Measurements from ENCODE around the gene NINJ1.

Gene NINJ1, protein sequence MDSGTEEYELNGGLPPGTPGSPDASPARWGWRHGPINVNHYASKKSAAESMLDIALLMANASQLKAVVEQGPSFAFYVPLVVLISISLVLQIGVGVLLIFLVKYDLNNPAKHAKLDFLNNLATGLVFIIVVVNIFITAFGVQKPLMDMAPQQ

DNA sequence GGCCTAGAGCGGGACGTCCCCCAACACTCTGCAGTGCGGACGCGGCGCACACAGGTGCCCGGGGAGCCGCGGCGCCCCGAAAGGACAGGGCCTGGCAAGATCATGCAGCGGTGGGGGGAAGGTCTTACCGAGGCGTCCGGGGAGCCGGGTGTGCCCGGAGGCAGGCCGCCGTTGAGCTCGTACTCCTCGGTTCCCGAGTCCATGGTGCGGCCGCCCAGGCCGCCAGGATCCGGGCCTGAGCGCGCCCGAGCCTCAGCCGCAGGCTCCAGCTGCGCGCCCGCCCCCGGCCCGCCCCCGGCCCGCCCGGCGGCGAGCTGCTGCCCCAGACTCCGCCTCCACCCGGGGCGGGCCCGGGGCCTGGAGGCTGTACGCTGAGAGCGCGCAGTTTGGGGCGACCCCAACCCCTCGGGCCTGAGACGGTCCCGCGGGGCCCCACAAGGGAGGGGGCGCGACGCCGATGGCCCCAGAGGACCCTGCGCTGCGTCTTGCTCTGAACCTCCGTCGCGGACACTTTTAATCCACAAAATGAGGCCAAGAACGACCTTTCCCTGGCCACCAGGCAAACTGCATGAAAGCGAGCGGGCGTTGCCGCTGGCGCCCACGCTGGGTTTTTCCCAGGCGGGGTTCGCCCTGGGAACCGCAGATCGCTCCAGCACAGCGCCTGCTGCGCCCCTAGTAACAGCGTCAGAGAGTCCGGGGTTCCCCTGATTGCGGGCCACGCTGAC lies at the start of gene NINJ1:
NINJ1 (minus strand) TSS at position 237 of the 725 bp plus-strand sequence; CDS start at position 203, 34 bp downstream.
- peak; percentile 74 for DNase-seq (ENCODE audit: low read depth)

DNA sequence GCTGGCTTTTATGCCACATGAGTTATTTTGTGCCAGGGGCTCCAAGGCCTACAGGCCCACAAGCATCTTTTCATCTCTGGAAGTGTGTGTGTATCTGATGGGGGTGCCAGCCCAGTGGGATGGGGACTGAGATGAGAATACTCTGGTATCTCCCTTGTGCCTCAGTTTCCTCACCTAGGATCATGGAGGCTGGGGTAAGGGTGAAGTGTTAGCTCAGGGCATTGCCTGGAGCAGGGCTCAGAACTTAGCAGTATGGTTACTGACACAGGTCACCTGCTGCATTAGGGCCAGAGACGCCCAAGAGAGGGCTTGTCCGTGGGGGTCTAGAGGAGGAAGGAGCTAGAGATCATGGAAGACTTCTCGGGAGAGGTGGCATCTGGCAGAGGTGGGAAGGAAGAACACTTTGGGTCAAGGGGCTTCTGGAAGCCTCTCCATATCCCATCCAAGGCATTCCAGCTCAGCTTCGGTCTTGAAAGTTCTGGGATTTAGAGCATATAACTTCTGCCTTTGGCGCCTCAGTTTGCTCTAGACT lies 49.1 kb upstream of the NINJ1 start:
- no peak for DNase-seq (ENCODE audit: low read depth)

DNA sequence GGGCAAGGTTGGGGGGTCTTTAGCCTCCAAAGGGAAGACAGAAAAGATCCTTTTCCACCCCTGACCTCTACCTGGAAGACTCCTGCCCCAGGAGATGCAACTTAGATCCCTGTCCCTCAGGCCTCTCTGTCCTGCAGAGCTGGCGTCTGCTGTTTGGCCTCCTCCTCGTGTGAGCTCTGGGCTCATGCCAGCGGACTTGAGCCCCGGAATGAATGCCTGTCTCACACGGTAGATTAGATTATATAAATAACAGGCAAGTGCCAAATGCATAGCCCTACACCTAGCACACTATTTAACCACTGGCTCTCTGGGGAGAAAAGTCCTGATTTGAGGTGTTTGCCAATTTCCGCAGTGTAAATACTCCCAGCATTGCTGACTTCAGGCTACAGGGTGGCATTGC lies 48.5 kb upstream of the NINJ1 start:
- DNase-seq (ENCODE audit: low read depth) = no peak

DNA sequence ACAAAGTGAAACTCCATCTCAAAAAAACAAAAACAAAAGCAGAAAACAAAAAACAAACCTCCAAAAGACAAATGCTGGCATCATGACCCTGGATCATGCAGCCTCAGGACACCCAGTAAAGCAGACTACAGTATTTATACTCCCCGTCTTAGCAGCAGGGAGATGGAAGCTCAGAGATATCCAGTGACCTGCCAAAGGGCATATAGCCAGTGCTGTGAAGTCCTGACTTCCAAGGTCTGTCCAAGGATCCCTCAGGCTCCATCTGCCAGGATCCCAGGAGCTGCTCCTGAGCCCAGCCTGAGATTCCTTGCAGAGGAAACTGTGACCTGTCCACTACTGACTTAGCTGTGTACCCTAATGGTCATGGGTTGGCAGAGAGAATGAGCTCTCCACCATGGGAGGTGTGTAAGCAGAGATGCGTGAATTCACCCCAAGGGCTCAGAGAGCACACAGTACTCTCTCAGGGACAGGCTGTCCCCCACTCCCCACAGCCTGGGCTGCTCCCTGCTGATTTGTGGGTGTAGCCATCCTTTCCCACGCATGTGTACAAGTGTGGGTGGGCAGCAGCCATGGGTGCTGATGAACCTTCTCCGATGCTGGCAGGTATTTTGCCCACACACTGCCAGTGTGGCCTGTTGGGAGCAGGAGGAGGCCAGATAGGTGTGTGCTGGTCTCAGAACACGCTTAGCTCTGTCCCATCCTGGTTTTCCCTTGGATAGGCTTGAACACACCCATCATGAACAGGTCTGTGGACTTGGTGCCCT lies 47.8 kb upstream of the NINJ1 start:
- DNase-seq (ENCODE audit: low read depth) = no peak

DNA sequence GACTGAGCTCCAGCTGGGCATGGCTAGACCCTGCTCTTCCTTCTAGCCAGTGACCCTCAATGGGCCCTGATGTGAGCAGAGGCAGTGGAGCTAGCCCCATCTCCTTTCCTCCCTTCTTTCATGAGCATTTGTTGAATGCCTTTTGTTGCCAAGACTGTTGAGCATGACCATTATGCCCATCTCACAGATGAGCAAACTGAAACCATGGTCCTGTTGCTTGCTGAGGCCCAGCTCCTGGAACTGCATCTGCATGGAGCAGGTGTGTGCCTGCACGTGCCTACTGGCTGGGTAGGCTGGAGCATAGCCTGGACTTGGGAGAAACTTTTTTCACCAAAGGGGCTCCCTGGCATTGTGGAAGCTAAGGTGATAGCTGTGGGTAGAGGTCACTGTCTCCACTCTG lies 46.9 kb upstream of the NINJ1 start:
- no peak for DNase-seq (ENCODE audit: low read depth)

DNA sequence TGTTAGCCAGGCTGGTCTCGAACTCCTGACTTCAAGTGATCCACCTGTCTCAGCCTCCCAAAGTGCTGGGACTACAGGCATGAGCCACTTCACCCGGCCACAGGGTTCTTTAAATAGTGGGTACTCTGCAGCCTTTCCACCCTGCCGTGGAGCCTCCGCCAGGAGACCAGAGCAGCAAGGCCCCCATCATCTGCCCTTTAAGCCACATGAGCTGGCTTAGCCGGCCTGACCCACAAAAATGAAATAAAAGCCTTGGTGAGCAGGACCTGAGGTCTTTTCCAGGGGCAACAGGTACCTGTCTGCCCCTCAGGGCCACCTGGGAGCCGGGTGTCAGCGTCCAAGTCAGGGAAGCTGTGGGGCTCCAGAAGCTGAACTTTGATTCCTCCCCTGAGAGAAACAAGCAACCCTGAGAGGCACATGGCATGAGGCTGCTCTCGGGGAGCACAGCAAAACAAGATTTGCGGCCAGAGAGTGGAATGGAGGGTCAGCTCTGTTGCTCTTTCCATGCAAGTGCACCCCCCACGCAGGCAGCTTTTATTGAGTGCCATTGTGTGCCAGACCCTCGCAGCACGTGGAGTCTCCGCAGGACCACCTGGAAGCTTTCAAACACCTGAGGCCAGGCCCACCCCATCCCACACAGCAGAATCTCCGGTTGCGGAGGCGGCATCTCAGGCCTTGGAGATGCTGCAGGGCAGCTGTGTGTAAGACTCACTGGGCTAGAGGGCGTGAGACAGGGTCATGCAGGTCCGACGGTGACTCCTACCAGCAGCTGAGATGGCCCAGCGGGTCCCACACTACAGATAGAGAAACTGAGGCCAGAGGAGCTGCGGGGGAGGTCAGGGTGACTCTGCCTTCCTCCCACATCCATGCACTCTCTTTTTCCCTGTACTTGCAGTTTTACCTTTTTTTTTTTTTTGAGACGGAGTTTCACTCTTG lies 45.1 kb upstream of the NINJ1 start:
- DNase-seq (ENCODE audit: low read depth) = no peak

DNA sequence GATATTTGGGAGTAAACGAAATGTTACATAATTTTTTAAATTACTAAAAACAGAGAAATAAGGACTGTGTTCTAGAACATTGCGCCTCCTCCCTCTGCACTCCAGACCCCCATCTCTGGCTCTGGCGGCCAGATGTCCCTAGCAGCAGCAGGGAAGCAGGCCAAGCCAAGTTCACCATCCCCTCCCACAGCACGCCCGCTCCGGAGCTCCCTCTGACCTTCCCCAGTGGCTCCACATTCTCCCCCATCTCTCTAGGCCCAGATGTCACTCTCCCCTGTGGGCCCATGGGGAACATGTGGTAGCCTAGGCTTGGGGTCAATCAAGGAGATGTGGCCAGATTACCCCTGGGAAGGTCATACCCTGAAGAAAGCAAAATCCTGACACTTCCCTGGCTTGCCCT lies 43.6 kb upstream of the NINJ1 start:
- DNase-seq (ENCODE audit: low read depth) = no peak

DNA sequence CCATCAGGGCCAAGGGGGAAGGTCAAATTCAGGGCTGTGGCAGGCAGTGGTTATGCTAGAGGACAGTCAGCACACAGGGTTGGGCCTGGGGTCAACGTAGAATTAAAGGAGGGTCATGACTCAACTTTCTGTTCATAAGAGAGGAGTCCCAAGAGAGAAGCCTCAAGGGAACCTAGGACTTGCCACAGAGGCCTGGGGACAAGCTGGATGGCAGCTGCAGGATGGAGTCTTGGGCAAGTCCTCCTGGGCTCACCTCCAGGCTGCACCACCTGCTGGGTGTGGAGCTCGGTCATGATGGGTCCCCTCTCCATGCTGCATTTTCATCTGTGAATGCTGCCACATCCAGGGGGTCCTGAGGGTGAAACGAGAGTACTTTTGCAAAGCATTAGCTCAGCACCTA lies 40.9 kb upstream of the NINJ1 start:
- DNase-seq (ENCODE audit: low read depth) = no peak

DNA sequence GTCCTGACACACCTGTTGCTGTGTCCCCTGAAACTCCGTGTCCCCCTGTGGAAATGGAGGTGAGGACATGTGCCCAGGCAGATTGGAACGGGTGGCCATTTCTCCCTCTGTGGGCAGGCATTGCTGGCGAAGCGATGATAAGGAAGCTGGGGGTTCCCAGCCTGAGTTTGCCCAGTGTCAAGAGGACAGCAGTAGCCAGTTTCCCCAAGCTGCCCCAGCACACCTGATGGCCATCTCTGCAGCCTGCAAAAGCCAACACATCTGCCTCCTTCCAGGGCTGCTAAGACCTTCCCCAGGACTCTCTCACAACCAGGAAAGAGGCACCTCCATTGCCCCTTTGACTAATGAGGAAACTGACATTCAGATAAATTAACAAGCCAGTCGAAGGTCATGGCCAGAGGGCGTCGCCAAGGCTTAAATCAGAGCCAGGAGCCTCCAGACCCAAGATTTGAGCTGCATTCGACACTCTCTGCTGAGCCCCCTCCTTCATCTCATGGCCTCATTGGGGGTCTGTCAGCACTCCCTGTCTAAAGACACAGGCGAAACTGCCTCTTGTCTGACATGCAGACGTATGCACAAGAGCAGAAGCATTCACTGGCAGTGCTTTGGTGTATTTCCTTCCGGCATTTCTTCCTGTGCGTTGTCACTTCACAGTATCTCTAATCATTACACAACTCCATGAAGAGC lies 39.5 kb upstream of the NINJ1 start:
- DNase-seq (ENCODE audit: low read depth) = no peak

DNA sequence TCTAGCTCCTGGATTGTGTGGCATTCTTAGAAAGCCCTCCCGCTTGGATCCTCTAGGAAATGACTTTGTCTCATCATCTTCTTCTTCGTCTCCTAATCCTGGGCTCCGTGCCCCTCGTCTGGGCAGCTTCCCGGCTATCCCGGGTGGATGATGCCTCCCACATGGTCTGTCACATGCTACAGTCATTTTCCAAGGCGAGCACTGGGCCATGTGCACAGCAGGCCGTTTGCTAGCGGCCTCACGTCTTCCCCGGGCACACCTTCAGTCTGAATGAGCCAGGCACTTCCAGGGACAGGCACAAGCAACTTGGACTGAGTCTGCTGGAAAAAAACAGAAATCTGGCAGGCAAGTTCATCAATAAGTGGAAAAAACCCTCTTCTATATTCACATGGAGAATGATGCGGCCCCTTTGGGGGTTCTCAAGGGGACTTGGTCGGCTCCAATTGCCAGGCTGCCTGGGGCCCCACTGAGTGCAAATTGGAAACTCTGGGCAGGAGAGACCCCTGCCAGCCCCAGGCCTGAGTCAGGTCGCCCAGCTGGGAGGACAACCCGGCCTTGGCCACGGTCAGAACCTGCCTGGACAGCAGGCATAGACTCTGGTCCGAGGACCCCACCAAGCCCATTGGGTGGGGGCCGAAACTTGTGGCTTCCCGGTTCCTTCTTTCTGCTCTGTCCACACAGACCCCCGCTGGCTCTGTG lies 38.8 kb upstream of the NINJ1 start:
- DNase-seq (ENCODE audit: low read depth) = no peak

DNA sequence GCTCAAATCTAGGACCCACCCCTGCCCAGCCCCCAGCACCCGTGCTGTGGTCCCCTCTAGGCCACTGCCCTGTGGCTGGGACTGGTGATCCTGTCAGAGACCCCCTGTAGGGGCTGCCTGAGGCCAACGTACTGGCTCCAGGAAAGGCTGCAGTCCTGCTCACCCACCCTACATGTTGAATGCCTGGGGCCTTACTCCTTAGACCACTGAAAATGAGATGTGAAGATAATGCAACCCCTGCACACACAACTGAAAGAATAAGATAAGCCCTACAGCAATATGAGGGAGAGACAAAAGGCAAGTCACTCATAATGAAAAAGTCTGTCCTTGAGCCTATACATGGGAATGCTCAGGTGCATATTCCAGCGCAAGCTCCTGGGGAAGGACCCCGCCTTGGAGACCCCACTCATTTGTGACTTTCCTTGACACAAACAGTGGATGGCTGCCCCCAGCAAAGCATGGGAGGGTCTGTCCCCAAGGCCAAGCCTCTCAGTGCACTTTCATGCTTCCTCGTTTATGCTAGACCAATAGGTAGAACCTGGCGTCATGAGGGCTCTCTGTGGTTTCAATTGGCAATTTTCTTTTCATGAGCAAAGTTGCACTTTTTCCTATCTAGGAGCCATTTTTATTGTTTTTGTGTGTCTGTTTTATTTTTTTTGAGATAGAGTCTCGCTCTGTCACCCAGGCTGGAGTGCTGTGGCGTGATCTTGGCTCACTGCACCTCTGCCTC lies 37.4 kb upstream of the NINJ1 start:
- DNase-seq (ENCODE audit: low read depth) = no peak

DNA sequence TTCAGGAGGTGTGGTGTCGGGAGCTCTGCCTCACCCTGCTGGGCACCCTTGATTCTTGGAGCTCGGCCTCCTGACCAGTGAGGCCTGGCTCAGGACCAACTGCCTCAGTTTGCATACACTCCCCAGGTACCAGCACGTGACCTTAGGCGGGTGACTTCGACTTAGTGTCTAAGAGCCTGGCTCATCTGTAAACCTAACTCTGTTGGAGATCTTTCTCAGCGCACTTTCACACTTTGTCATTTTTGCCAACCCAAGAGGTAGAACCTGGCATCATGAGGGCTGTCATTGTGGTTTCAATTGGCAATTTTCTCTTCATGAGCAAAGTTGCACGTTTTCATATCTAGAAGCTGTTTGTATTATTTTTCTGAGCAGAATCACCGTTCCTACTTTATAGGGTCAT lies 36.5 kb upstream of the NINJ1 start:
- no peak for DNase-seq (ENCODE audit: low read depth)

DNA sequence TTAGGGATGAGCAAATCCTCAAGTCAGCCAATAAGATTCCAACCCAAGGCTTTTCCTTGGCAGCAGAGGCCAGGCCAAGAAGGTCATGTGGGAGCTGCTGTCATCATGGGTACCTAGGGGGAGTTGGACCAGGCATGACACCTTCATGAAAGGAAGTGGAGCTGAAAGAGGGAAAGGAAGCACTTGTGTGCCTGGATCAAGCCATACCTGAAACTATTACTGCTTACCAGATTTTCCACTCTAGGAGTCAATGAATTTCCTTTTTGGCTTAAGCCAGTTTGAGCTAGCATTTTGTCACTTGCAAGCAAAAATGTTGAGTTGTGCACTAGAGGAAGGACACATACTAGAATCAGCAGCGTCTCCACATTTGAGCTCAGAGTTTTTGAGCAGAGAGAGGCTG lies 35.4 kb upstream of the NINJ1 start:
- DNase-seq (ENCODE audit: low read depth) = no peak

DNA sequence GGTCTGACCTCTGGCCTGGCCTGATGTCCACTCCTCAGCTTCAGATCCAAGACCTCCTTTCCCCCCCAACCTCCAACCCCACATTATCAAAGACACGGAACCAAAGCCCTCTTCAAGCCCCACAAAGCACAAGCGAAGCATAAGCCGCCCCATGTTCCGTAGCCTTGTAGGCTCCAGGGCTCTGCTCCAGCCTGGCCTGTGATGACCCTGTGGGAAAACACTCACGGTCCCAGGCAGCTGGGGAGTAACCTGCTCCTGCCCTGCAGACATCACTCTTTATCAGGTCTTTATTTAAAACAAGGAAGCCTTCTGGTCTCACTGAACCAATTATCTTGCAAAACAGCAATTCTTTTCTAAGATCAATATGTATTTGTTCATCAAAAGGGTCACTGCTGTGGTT lies 34.5 kb upstream of the NINJ1 start:
- DNase-seq (ENCODE audit: low read depth) = no peak

DNA sequence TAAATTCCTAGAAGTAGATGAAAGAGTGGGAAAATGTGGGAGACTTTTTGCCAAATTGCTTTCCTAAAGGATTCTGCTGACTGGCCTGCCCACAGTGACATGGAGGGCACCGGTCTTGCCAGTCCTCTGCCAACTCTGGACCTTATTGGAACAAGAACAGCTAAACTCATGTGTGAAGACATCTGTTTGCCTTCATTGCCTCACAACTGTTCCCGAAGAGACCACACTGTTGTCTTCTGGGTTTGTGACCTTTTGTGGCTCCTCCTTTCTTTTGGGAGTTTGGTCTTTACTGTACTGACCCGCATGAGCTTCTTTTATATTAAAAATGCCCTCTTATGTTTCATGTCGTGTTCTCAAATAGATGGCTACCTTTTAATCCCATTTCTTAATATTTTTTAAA lies 33.8 kb upstream of the NINJ1 start:
- no peak for DNase-seq (ENCODE audit: low read depth)

DNA sequence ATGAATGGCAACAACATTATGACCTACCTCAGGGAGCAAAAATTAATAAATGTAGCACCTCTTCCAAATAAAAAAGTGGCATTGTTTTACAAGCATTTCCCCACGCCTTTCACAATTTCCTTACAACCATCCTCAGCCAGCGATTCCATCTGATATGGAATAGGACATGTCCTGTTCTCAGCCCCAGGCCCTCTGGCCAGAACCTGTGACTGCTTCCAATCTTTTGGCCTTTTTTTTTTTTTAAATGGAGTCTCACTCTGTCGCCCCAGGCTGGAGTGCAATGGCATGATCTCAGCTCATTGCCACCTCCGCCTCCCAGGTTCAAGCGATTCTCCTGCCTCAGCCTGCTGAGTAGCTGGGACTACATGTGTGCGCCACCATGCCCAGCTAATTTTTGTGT lies 33.1 kb upstream of the NINJ1 start:
- DNase-seq (ENCODE audit: low read depth) = no peak

DNA sequence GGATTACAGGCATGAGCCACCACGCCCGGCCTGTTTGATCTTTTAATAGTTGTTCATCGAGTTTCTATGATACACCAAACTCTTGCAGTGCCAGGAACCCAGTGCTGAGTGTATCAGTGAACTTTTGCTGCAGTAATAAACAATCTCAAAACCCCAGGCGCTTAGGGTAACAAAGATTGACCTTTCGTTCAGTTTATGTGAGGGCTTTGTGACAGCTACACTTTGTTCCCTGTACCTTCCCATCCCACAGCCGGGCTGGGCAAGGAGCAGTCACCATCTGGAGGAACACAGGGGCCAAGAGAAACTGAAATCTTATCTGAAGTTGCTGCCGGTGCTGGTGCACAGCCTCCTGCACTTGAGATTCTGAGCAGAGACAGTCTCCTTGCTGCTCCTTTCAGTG lies 32.6 kb upstream of the NINJ1 start:
- no peak for DNase-seq (ENCODE audit: low read depth)

DNA sequence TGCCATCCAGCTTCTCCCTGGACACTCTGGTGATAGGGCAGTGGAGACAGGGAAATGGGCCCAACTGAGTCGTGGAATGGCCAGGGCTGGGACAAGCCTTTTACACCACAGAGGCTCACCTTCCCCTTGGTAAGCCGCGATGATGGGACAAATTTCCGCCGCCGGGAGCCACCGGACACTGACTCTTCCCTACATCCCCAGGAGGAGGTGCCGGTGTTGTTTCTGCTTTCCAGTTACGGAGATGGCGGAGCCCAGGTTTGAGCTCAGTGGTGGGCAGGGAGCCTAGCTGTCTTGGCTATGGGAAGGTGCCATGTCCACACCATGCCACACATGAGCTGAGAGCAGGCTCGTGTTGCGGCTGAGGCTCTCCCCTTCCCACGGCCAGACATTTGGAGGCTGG lies 30.0 kb upstream of the NINJ1 start:
- no peak for DNase-seq (ENCODE audit: low read depth)

DNA sequence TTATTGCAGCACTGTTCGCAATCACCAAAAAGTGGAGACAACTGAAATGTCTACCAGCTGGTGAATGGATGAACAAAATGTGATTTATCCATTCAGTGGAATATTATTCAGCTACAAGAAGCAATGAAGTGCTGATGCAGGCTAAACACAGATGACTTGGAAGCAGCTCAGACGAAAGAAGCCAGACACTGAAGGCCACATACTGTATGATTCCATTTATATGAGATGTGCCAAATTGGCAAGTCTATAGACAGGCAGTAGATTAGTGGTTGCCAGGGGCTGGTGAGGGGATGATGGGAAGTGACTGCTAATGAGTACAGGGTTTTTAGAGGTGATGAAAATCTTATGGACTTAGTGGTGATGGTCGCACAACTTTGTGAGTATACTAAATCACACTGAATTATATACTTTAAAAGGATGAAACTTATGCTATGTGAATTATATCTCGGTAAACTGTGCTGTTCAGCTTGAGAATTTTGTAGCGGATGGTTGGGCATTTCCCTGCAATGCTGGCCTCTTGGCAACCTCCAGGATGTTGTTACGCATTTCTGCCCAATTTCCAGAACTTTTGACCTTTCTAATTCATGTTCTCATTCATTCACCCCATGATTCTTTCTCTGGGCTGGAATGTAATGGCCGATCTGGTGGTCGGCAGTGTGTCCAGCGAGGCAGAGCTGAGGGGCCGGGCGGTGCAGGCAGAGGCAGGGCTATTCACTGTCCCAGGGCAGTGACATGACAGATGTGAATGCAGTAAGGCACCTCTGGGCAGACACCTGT lies 27.9 kb upstream of the NINJ1 start:
- no peak for DNase-seq (ENCODE audit: low read depth)
